Measurements from ENCODE around the gene ISG15.
"Not testable (repeated sequence)": the region's sequence is repeated elsewhere in the genome, so short reads cannot be mapped to it uniquely, and the experiment has no call there.

Gene ISG15

GRCh38 chr1:1030867-1031658 lies 17.8 kb downstream of the ISG15 start:
- not testable (repeated sequence) for DNase-seq

GRCh38 chr1:1031659-1032235 lies 18.4 kb downstream of the ISG15 start:
- DNase-seq, result no peak

GRCh38 chr1:1032424-1032823 lies 19.1 kb downstream of the ISG15 start:
- DNase-seq, result no peak

- no peak for DNase-seq
These were observed 19.8 kb downstream of the ISG15 start for GRCh38 chr1:1033009-1033587.

GRCh38 chr1:1033731-1034438 lies 20.6 kb downstream of the ISG15 start:
- DNase-seq, result no peak

- no peak for DNase-seq
These were observed 21.1 kb downstream of the ISG15 start for GRCh38 chr1:1034439-1034781.

- no peak for DNase-seq
These were observed 22.1 kb downstream of the ISG15 start for GRCh38 chr1:1035291-1035943.

GRCh38 chr1:1037366-1038327 lies 24.4 kb downstream of the ISG15 start:
- no peak for DNase-seq

GRCh38 chr1:1038694-1039093 lies 25.4 kb downstream of the ISG15 start:
- DNase-seq, result no peak

- no peak for DNase-seq
These were observed 26.0 kb downstream of the ISG15 start for GRCh38 chr1:1039145-1039910.

- DNase-seq, result no peak
These were observed 27.0 kb downstream of the ISG15 start for GRCh38 chr1:1040004-1040991.

- no peak for DNase-seq
These were observed 27.8 kb downstream of the ISG15 start for GRCh38 chr1:1041092-1041523.

- DNase-seq, result no peak
These were observed 28.6 kb downstream of the ISG15 start for GRCh38 chr1:1041873-1042272.

- no peak for DNase-seq
These were observed 29.5 kb downstream of the ISG15 start for GRCh38 chr1:1042835-1043234.

GRCh38 chr1:1043411-1043810 lies 30.1 kb downstream of the ISG15 start:
- DNase-seq, result no peak

- no peak for DNase-seq
These were observed 30.6 kb downstream of the ISG15 start for GRCh38 chr1:1043921-1044320.

- DNase-seq, result no peak
These were observed 31.3 kb downstream of the ISG15 start for GRCh38 chr1:1044455-1045078.

- no peak for DNase-seq
These were observed 31.8 kb downstream of the ISG15 start for GRCh38 chr1:1045129-1045528.

- DNase-seq, result no peak
These were observed 32.9 kb downstream of the ISG15 start for GRCh38 chr1:1046243-1046642.
